Measurements from ENCODE around the gene LPCAT1.

- TF ChIP-seq CTCF (IDR thresholded peaks at IDR 0.05) (no peak), POLR2AphosphoS5 (IDR thresholded peaks at IDR 0.05; ENCODE audit: low read depth, low read length) (no peak), REST (IDR thresholded peaks at IDR 0.05; ENCODE audit: insufficient read depth in 1 of 2, low read depth in 2 of 2, low read length in 1 of 2) (no peak)
Observed at GRCh38 chr5:1418921-1419280, 104.9 kb downstream of the LPCAT1 start.

Data from Panc1 (cell line).